Endothelial cell of umbilical vein (primary cell): ENCODE results near the gene RORB. TPM values are rescaled to one million over a fixed set of nuclear protein-coding genes. Genes with fewer than 3 reads are reported as not detected.

Experiments used
- BruUV-seq: library from RNA; stranded (reverse); fragments of 400-500 nt; replicated peaks from 2 replicates; lab custom pipeline; 2021; lab: Mats Ljungman, UMichigan
- CTCF ChIA-PET: fragments of 300-600, 350-600 bp; sonication (Branson Sonifier 250); formaldehyde crosslinking; loops from one replicate; lab custom pipeline; 2021; ENCODE audit warnings: antibody characterized with exemption, inconsistent platforms; lab: Charles Lee
- POLR2A ChIA-PET: fragments of 300-600, 350-600 bp; sonication (Branson Sonifier 250); formaldehyde crosslinking; loops from one replicate; lab custom pipeline; 2021; ENCODE audit warnings: antibody characterized with exemption, inconsistent platforms; lab: Charles Lee
- DNase-seq: peaks from one replicate; pipeline ENCODE4 v3.0.0-alpha.2; 2011; ENCODE audit warnings: low read depth, low spot score
- FAIRE-seq: peaks from 2 replicates; lab custom pipeline; 2011; peaks lifted over from hg19 to GRCh38; lab: Jason Lieb, UNC
- H2AFZ ChIP-seq: 2 replicates; pipeline ENCODE4 v1.6.0; 2012; ENCODE audit warnings: low read depth, low read length, control low read depth, inconsistent platforms
- H3K27ac ChIP-seq: 2 replicates; pipeline ENCODE4 v1.5.1; 2011; ENCODE audit warnings: low read depth, mild to moderate bottlenecking, control low read depth, low read length, moderate library complexity; ENCODE audit not compliant: insufficient read depth
- H3K27me3 ChIP-seq, 2 experiments: 2 replicates each; pipeline versions ENCODE4 v1.6.0 to v1.6.1; 2011; ENCODE audit warnings: low read length in 2 of 2, mixed read lengths in 1 of 2; ENCODE audit not compliant: control insufficient read depth in 2 of 2, insufficient read depth in 2 of 2
- H3K36me3 ChIP-seq, 2 experiments: 2 replicates in 1 of 2; 3 replicates in 1 of 2; pipeline ENCODE4 v1.5.1; 2011; ENCODE audit warnings: low read length in 2 of 2, mild to moderate bottlenecking in 1 of 2, moderate library complexity in 1 of 2; ENCODE audit not compliant: control insufficient read depth in 2 of 2, insufficient read depth in 2 of 2; ENCODE audit errors: extremely low read depth in 1 of 2
- H3K4me1 ChIP-seq: 3 replicates; pipeline ENCODE4 v1.5.1; 2011; ENCODE audit warnings: mild to moderate bottlenecking, low read length; ENCODE audit not compliant: control insufficient read depth, insufficient read depth; ENCODE audit errors: extremely low read depth
- H3K4me2 ChIP-seq: 2 replicates; pipeline ENCODE4 v1.6.1; 2011; ENCODE audit warnings: low read length, control low read depth, mixed read lengths; ENCODE audit not compliant: insufficient read depth
- H3K4me3 ChIP-seq, 3 experiments: fragments of 200-600 bp in 1 of 3; sonication (generic), shearing (Covaris generic) in 1 of 3; replicated peaks in 1 of 3; 2 replicates each; pipeline ENCODE4 v1.5.1; 2011 to 2016; ENCODE audit warnings: control low read depth in 3 of 3, low read length in 3 of 3, mild to moderate bottlenecking in 2 of 3, inconsistent platforms in 1 of 3, low read depth in 1 of 3, moderate library complexity in 1 of 3; ENCODE audit not compliant: insufficient read depth in 1 of 3
- H3K79me2 ChIP-seq: 2 replicates; pipeline ENCODE4 v1.6.0; 2012; ENCODE audit warnings: low read length, inconsistent platforms; ENCODE audit not compliant: control insufficient read depth, insufficient read depth
- H3K9ac ChIP-seq: replicated peaks from 2 replicates; pipeline ENCODE3; 2011; ENCODE audit warnings: low read length, control low read depth; ENCODE audit not compliant: insufficient read depth; ENCODE audit errors: extremely low read depth
- H3K9me1 ChIP-seq: replicated peaks from 3 replicates; pipeline ENCODE4 v1.6.0; 2011; ENCODE audit warnings: mild to moderate bottlenecking, low read length; ENCODE audit not compliant: control insufficient read depth, insufficient read depth; ENCODE audit errors: extremely low read depth
- H3K9me3 ChIP-seq: replicated peaks from 2 replicates; pipeline ENCODE4 v1.5.1; 2012; ENCODE audit warnings: low read length, inconsistent platforms; ENCODE audit not compliant: control insufficient read depth, insufficient read depth
- H4K20me1 ChIP-seq: replicated peaks from 2 replicates; pipeline ENCODE3; 2011; ENCODE audit warnings: mild to moderate bottlenecking, low read length; ENCODE audit not compliant: control insufficient read depth, insufficient read depth; ENCODE audit errors: extremely low read depth
- CTCF ChIP-seq, 2 donors: IDR thresholded peaks; 1 replicate in 1 of 2; 2 replicates in 1 of 2; pipeline ENCODE4 v1.5.1; 2011; ENCODE audit warnings: low read length in 2 of 2, mild to moderate bottlenecking in 2 of 2, moderate library complexity in 2 of 2, control low read depth in 1 of 2, inconsistent platforms in 1 of 2, low read depth in 1 of 2; ENCODE audit not compliant: insufficient read depth in 1 of 2; ENCODE audit errors: extremely low read depth in 1 of 2
- EZH2 ChIP-seq: IDR thresholded peaks from 2 replicates; pipeline ENCODE4 v1.6.1; 2012; ENCODE audit warnings: borderline replicate concordance, low read depth, mild to moderate bottlenecking, moderate library complexity, low read length, inconsistent platforms; ENCODE audit not compliant: severe bottlenecking
- FOS ChIP-seq: IDR thresholded peaks from 2 replicates; pipeline ENCODE4 v1.6.1; 2011; ENCODE audit warnings: mild to moderate bottlenecking, low read length, moderate library complexity, borderline replicate concordance; ENCODE audit not compliant: insufficient read depth
- GATA2 ChIP-seq: IDR thresholded peaks from 2 replicates; pipeline ENCODE4 v1.7.0; 2011; ENCODE audit warnings: low read depth, mild to moderate bottlenecking, moderate library complexity, mixed read lengths, low read length; ENCODE audit not compliant: insufficient read length, insufficient read depth
- JUN ChIP-seq: IDR thresholded peaks from 2 replicates; pipeline ENCODE4 v1.6.1; 2011; ENCODE audit warnings: borderline replicate concordance, low read depth; ENCODE audit not compliant: insufficient read length, insufficient read depth
- MAX ChIP-seq: IDR thresholded peaks from 2 replicates; pipeline ENCODE4 v1.6.1; 2011; ENCODE audit not compliant: insufficient read depth, insufficient read length
- MYC ChIP-seq: IDR thresholded peaks from one replicate; pipeline ENCODE4 v1.6.1; 2011; ENCODE audit warnings: mild to moderate bottlenecking, low read depth, low read length
- POLR2A ChIP-seq: IDR thresholded peaks from 2 replicates; pipeline ENCODE4 v1.6.1; 2012; ENCODE audit warnings: low read depth, mild to moderate bottlenecking, control low read depth, low read length
- POLR2AphosphoS5 ChIP-seq: IDR thresholded peaks from 2 replicates; pipeline ENCODE4 v1.6.1; 2012; ENCODE audit warnings: low read depth, mild to moderate bottlenecking, control low read depth, low read length, moderate library complexity; ENCODE audit not compliant: insufficient read depth
- dilution Hi-C: fragments of 300-500 bp; cut with MboI; formaldehyde crosslinking; loops from one replicate; pipeline ENCODE4 v1.15.0; 2019; ENCODE audit warnings: low sequenced_read_pairs; ENCODE audit not compliant: extremely low pct_ligation_motif_present
- intact Hi-C: fragments of 100-400 bp; cut with micrococcal nuclease; formaldehyde crosslinking; loops from one replicate; pipeline ENCODE4 v1.10.0; 2022
- polyA plus RNA-seq, 4 experiments: library from polyadenylated mRNA; depleted of rRNA in 3 of 4; stranded (reverse) in 3 of 4; unstranded in 1 of 4; fragments of >200 nt; gene quantifications; 2 replicates each; pipeline versions ENCODE4 v1.2.1 to v1.2.3, GENCODE V29; 2011 to 2012; ENCODE audit warnings: missing spikeins in 1 of 4
- total RNA-seq: library from RNA; stranded (reverse); gene quantifications from 2 replicates; pipeline ENCODE4 v1.2.3, GENCODE V29; 2021

The RORB gene
- total and polyA plus RNA-seq, 2 donors (not counting 3 experiments of a cell fraction or from before 2014, with no cell fraction given) = not detected

- no peaks in the 10 kb centered on the region for H3K36me3 ChIP-seq
- no peaks in the 10 kb centered on the region for H3K79me2 ChIP-seq
- H3K4me1 ChIP-seq = no peaks in the 10 kb centered on the region
- no peaks in the 10 kb centered on the region for H4K20me1 ChIP-seq
- POLR2A ChIA-PET = no interaction called here
- H3K27ac ChIP-seq = no peak overlapping the region
- FAIRE-seq (no peak), DNase-seq (no peak)
- dilution Hi-C loops = no loop called here
- no TSS peak for BruUV-seq
- peaks cover 25 to 37% of the 10 kb centered on the region in 2 experiments for H3K27me3 ChIP-seq
- H3K4me2 ChIP-seq = no peak overlapping the region
- H3K4me3 ChIP-seq = no peak overlapping the region
- H3K9ac ChIP-seq = no peak overlapping the region
- CTCF ChIA-PET = no interaction called here
- intact Hi-C loops = no loop called here
- H3K9me1 ChIP-seq = no peaks in the 10 kb centered on the region
- TF ChIP-seq CTCF (IDR thresholded peaks at IDR 0.05; ENCODE audit: extremely low read depth in 1 of 2, insufficient read depth in 1 of 2, low read depth in 1 of 2, low read length in 2 of 2) = no peak
- no peak for TF ChIP-seq JUN
- TF ChIP-seq MAX = no peak
- no peak for TF ChIP-seq FOS
- TF ChIP-seq EZH2 = no peak
- TF ChIP-seq MYC = no peak
- TF ChIP-seq POLR2AphosphoS5 = no peak
- no peak for TF ChIP-seq POLR2A
- no peak for TF ChIP-seq GATA2
- H3K9me3 ChIP-seq = no peaks in the 10 kb centered on the region
- H2AFZ ChIP-seq = no peak overlapping the region
Measured at GRCh38 chr9:74503666-74504065, 6.5 kb downstream of the RORB start.
